IMR-90 (cell line): Measurements from ENCODE around the gene C1GALT1. TPM values are rescaled to one million over a fixed set of nuclear protein-coding genes. Genes with fewer than 3 reads are reported as not detected.

ENCODE experiments used
- ATAC-seq: fragments of 200-7000 bp; cut with Tn5 transposase; 2 replicates; pipeline ENCODE4 v1.9.1; 2020; ENCODE audit warnings: low read depth, mild to moderate bottlenecking, moderate library complexity
- BruUV-seq: library from RNA; stranded (reverse); fragments of 400-500 nt; replicated peaks from 2 replicates; lab custom pipeline; 2021; lab: Mats Ljungman, UMichigan
- CTCF ChIA-PET: fragments of 300-600 bp; formaldehyde crosslinking; extraction: SDS; loops from one replicate; lab custom pipeline; 2021; ENCODE audit warnings: antibody characterized with exemption; lab: Yijun Ruan, JAX
- POLR2A ChIA-PET: fragments of 300-600 bp; sonication (Branson Sonifier 250); formaldehyde crosslinking; loops from one replicate; lab custom pipeline; 2022; ENCODE audit warnings: antibody characterized with exemption; ENCODE audit not compliant: unreplicated experiment; lab: Charles Lee
- DNase-seq: peaks from one replicate; pipeline ENCODE4 v3.0.0; 2013
- H2AFZ ChIP-seq: replicated peaks from 2 replicates; pipeline ENCODE3; 2013; ENCODE audit warnings: low read length, mild to moderate bottlenecking; ENCODE audit not compliant: poor library complexity
- H2AK5ac ChIP-seq: 2 replicates; pipeline ENCODE4 v1.6.1; 2013; ENCODE audit warnings: low read depth, low read length, inconsistent platforms
- H2AK9ac ChIP-seq: replicated peaks from 2 replicates; pipeline ENCODE3; 2013; ENCODE audit warnings: mild to moderate bottlenecking, low read depth, low read length, moderate library complexity; ENCODE audit not compliant: poor library complexity
- H2BK120ac ChIP-seq: 2 replicates; pipeline ENCODE4 v1.6.1; 2013; ENCODE audit warnings: low read depth, low read length, inconsistent platforms
- H2BK15ac ChIP-seq: 3 replicates; pipeline ENCODE4 v1.6.1; 2013; ENCODE audit warnings: low read depth, low read length, inconsistent platforms
- H2BK20ac ChIP-seq: 2 replicates; pipeline ENCODE4 v1.6.1; 2013; ENCODE audit warnings: low read depth, mild to moderate bottlenecking, inconsistent platforms, low read length, moderate library complexity
- H2BK5ac ChIP-seq: 2 replicates; pipeline ENCODE4 v1.6.1; 2013; ENCODE audit warnings: mild to moderate bottlenecking, low read depth, low read length, inconsistent platforms; ENCODE audit not compliant: poor library complexity, severe bottlenecking
- H3K14ac ChIP-seq: replicated peaks from 2 replicates; pipeline ENCODE4 v1.6.1; 2013; ENCODE audit warnings: low read depth, low read length, inconsistent platforms
- H3K18ac ChIP-seq: 2 replicates; pipeline ENCODE4 v1.6.1; 2013; ENCODE audit warnings: low read depth, low read length, control low read depth
- H3K23ac ChIP-seq: 2 replicates; pipeline ENCODE4 v1.6.1; 2013; ENCODE audit warnings: low read depth, low read length, inconsistent platforms
- H3K27ac ChIP-seq: 2 replicates; pipeline ENCODE4 v1.5.1; 2013; ENCODE audit warnings: mild to moderate bottlenecking, control low read depth, low read length; ENCODE audit not compliant: insufficient read depth
- H3K27me3 ChIP-seq: 2 replicates; pipeline ENCODE4 v1.6.1; 2013; ENCODE audit warnings: low read length; ENCODE audit not compliant: control insufficient read depth, insufficient read depth
- H3K36me3 ChIP-seq: 2 replicates; pipeline ENCODE4 v1.6.1; 2013; ENCODE audit warnings: low read length, mixed read lengths; ENCODE audit not compliant: control insufficient read depth, insufficient read depth
- H3K4ac ChIP-seq: 2 replicates; pipeline ENCODE4 v1.6.1; 2013; ENCODE audit warnings: low read depth, low read length, inconsistent platforms
- H3K4me1 ChIP-seq: 2 replicates; pipeline ENCODE4 v1.6.1; 2013; ENCODE audit warnings: low read length, mixed read lengths; ENCODE audit not compliant: control insufficient read depth, insufficient read depth
- H3K4me2 ChIP-seq: 2 replicates; pipeline ENCODE4 v1.6.1; 2013; ENCODE audit warnings: low read depth, mild to moderate bottlenecking, control low read depth, low read length, moderate library complexity
- H3K4me3 ChIP-seq: 2 replicates; pipeline ENCODE4 v1.5.1; 2013; ENCODE audit warnings: low read depth, mild to moderate bottlenecking, control low read depth, low read length, moderate library complexity; ENCODE audit not compliant: insufficient read depth
- H3K56ac ChIP-seq: 2 replicates; pipeline ENCODE4 v1.6.1; 2013; ENCODE audit warnings: low read length, inconsistent platforms; ENCODE audit not compliant: insufficient read depth; ENCODE audit errors: extremely low read depth
- H3K79me1 ChIP-seq, 2 experiments: 2 replicates each; pipeline ENCODE4 v1.6.1; 2013; ENCODE audit warnings: low read length in 2 of 2, inconsistent platforms in 1 of 2, low read depth in 1 of 2
- H3K9ac ChIP-seq: 2 replicates; pipeline ENCODE4 v1.6.1; 2013; ENCODE audit warnings: low read depth, low read length, control low read depth
- H3K9me1 ChIP-seq: 2 replicates; pipeline ENCODE4 v1.6.1; 2013; ENCODE audit warnings: low read length, inconsistent platforms; ENCODE audit not compliant: insufficient read depth
- H3K9me3 ChIP-seq: 2 replicates; pipeline ENCODE4 v1.6.1; 2013; ENCODE audit warnings: low read length; ENCODE audit not compliant: control insufficient read depth, insufficient read depth
- H4K20me1 ChIP-seq: 2 replicates; pipeline ENCODE4 v1.6.1; 2013; ENCODE audit warnings: low read length, inconsistent platforms; ENCODE audit not compliant: insufficient read depth
- H4K5ac ChIP-seq: 2 replicates; pipeline ENCODE4 v1.6.1; 2013; ENCODE audit warnings: mild to moderate bottlenecking, low read depth, low read length, control low read depth
- H4K8ac ChIP-seq, 2 experiments: 2 replicates each; pipeline ENCODE4 v1.6.1; 2013; ENCODE audit warnings: low read depth in 2 of 2, low read length in 2 of 2, control low read depth in 1 of 2, inconsistent platforms in 1 of 2
- H4K91ac ChIP-seq: 2 replicates; pipeline ENCODE4 v1.6.1; 2013; ENCODE audit warnings: low read depth, low read length, inconsistent platforms; ENCODE audit not compliant: insufficient read depth
- BHLHE40 ChIP-seq: fragments of 150-350 bp; IDR thresholded peaks from 2 replicates; pipeline ENCODE4 v1.6.1; 2016; ENCODE audit warnings: mild to moderate bottlenecking, low read depth, low read length
- CEBPB ChIP-seq: IDR thresholded peaks from 2 replicates; pipeline ENCODE4 v1.6.1; 2012; ENCODE audit warnings: low read depth, low read length, improper control_type of control experiment
- CHD1 ChIP-seq: IDR thresholded peaks from 2 replicates; pipeline ENCODE4 v1.6.1; 2012; ENCODE audit warnings: low read depth, low read length, improper control_type of control experiment
- CTCF ChIP-seq: conservative IDR thresholded peaks from 2 replicates; pipeline ENCODE4 v1.5.1; 2012; ENCODE audit warnings: mild to moderate bottlenecking, low read depth, low read length, improper control_type of control experiment
- FOS ChIP-seq: fragments of 150-350 bp; IDR thresholded peaks from 2 replicates; pipeline ENCODE4 v1.6.1; 2016; ENCODE audit warnings: low read depth, low read length
- MAFK ChIP-seq: IDR thresholded peaks from 2 replicates; pipeline ENCODE4 v1.6.1; 2012; ENCODE audit warnings: low read depth, low read length, improper control_type of control experiment
- MAZ ChIP-seq: IDR thresholded peaks from 2 replicates; pipeline ENCODE4 v1.6.1; 2012; ENCODE audit warnings: low read depth, mild to moderate bottlenecking, low read length, improper control_type of control experiment, moderate library complexity, borderline replicate concordance
- MXI1 ChIP-seq: IDR thresholded peaks from 2 replicates; pipeline ENCODE4 v1.6.1; 2012; ENCODE audit warnings: low read depth, mild to moderate bottlenecking, low read length, moderate library complexity, borderline replicate concordance
- NFE2L2 ChIP-seq: fragments of 150-350 bp; IDR thresholded peaks from 2 replicates; pipeline ENCODE4 v1.6.1; 2016; ENCODE audit warnings: low read depth, mild to moderate bottlenecking, low read length
- POLR2A ChIP-seq: IDR thresholded peaks from 2 replicates; pipeline ENCODE4 v1.6.1; 2012; ENCODE audit warnings: mild to moderate bottlenecking, low read depth, low read length
- RAD21 ChIP-seq: IDR thresholded peaks from 2 replicates; pipeline ENCODE4 v1.6.1; 2012; ENCODE audit warnings: low read length, improper control_type of control experiment
- RCOR1 ChIP-seq: IDR thresholded peaks from 2 replicates; pipeline ENCODE4 v1.6.1; 2012; ENCODE audit warnings: mild to moderate bottlenecking, low read length, improper control_type of control experiment; ENCODE audit not compliant: insufficient replicate concordance
- RFX5 ChIP-seq: IDR thresholded peaks from 2 replicates; pipeline ENCODE4 v1.8.0; 2012; ENCODE audit warnings: low read depth, mild to moderate bottlenecking, low read length, moderate library complexity
- SMC3 ChIP-seq: fragments of 150-350 bp; IDR thresholded peaks from 2 replicates; pipeline ENCODE4 v1.6.1; 2016; ENCODE audit warnings: low read depth, mild to moderate bottlenecking, antibody characterized with exemption, low read length, moderate library complexity
- WGBS, 2 experiments: methylation state at CpG; one replicate each; pipeline versions ENCODE4 v1.1.5 to v1.1.7; 2013; ENCODE audit warnings: missing lambda C conversion rate in 2 of 2; ENCODE audit not compliant: insufficient read length in 1 of 2; ENCODE audit errors: extremely low coverage in 2 of 2; 5-methylcytosine and 5-hydroxymethylcytosine counted together
- dilution Hi-C: fragments of 300-500 bp; cut with HindIII; formaldehyde crosslinking; loops from one replicate; pipeline ENCODE4 v1.14.3; 2018; ENCODE audit warnings: low sequenced_read_pairs; ENCODE audit not compliant: unreplicated experiment
- in situ Hi-C: fragments of 300-500 bp; cut with MboI; formaldehyde crosslinking; loops from 3 replicates; pipeline ENCODE4 v1.14.3; 2019; ENCODE audit warnings: low sequenced_read_pairs, inconsistent platforms, mixed read lengths
- intact Hi-C: fragments of 100-400 bp; cut with micrococcal nuclease; formaldehyde crosslinking; loops from 2 replicates; pipeline ENCODE4 v1.10.0; 2022
- polyA plus RNA-seq, 3 experiments: library from polyadenylated mRNA; depleted of rRNA; stranded (reverse); fragments of >200 nt; gene quantifications; 2 replicates each; pipeline ENCODE4 v1.2.3, GENCODE V29; 2012; ENCODE audit warnings: low replicate concordance in 1 of 3
- total RNA-seq: library from RNA; depleted of rRNA; stranded (reverse); fragments of >200 nt; gene quantifications from 2 replicates; pipeline ENCODE4 v1.2.3, GENCODE V29; 2012
- TF ChIP-seq, protein P1 (sequence below): fragments of 150-350 bp; IDR thresholded peaks from 2 replicates; pipeline ENCODE4 v1.6.1; 2017; ENCODE audit warnings: mild to moderate bottlenecking, antibody characterized with exemption, low read length, low read depth
- TF ChIP-seq, protein P2 (sequence below): fragments of 150-350 bp; IDR thresholded peaks from 2 replicates; pipeline ENCODE4 v1.6.1; 2016; ENCODE audit warnings: low read depth, mild to moderate bottlenecking, low read length, moderate library complexity, borderline replicate concordance

C1GALT1 gene
- total and polyA plus RNA-seq, 2 of the 4 experiments (the other 2 are of a cell fraction): 11.6 to 12.2 TPM

DNA sequence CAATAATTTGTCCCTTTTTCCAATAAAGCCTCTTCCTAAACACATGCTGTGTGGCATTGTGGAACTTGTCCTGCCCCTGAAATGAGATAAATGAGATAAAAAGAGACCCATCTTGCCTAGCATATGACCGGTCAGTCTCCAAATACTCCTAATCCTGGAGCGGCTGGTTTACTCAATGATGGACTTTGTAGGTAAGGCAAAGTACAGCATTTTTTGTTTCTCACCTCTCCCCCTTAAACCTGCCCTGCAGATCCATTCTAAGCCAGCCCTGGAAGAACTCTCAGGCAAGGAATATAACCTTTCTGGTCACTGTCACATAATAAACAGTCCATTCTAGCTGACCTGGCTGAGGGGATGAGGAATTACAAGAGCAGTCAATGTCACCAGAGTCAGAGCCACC is 110.7 kb downstream of the C1GALT1 start:
- BruUV-seq: no TSS peak
- H4K20me1 ChIP-seq: no peaks in the 10 kb centered on the region
- H2BK15ac ChIP-seq: no peak overlapping the region
- no peak for TF ChIP-seq CHD1
- no peak for TF ChIP-seq RFX5
- no peak for TF ChIP-seq CTCF
- TF ChIP-seq MAZ: no peak
- TF ChIP-seq NFE2L2: no peak
- TF ChIP-seq POLR2A: no peak
- TF ChIP-seq, protein P1, sequence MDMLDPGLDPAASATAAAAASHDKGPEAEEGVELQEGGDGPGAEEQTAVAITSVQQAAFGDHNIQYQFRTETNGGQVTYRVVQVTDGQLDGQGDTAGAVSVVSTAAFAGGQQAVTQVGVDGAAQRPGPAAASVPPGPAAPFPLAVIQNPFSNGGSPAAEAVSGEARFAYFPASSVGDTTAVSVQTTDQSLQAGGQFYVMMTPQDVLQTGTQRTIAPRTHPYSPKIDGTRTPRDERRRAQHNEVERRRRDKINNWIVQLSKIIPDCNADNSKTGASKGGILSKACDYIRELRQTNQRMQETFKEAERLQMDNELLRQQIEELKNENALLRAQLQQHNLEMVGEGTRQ: no peak
- no peak for TF ChIP-seq CEBPB
- TF ChIP-seq RAD21: no peak
- no peak for TF ChIP-seq MAFK
- no peak for TF ChIP-seq MXI1
- TF ChIP-seq BHLHE40: no peak
- no peak for TF ChIP-seq RCOR1
- TF ChIP-seq SMC3: no peak
- no peak for TF ChIP-seq FOS
- TF ChIP-seq, protein P2, sequence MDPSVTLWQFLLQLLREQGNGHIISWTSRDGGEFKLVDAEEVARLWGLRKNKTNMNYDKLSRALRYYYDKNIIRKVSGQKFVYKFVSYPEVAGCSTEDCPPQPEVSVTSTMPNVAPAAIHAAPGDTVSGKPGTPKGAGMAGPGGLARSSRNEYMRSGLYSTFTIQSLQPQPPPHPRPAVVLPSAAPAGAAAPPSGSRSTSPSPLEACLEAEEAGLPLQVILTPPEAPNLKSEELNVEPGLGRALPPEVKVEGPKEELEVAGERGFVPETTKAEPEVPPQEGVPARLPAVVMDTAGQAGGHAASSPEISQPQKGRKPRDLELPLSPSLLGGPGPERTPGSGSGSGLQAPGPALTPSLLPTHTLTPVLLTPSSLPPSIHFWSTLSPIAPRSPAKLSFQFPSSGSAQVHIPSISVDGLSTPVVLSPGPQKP: no peak
- no peak overlapping the region for H2BK20ac ChIP-seq
- H3K56ac ChIP-seq: no peak overlapping the region
- H3K9me1 ChIP-seq: no peaks in the 10 kb centered on the region
- ATAC-seq (no peak), DNase-seq (no peak)
- H3K4me1 ChIP-seq: no peaks in the 10 kb centered on the region
- no peaks in the 10 kb centered on the region for H3K79me1 ChIP-seq
- no peak overlapping the region for H4K8ac ChIP-seq
- no peaks in the 10 kb centered on the region for H3K27me3 ChIP-seq
- H2AK9ac ChIP-seq: no peak overlapping the region
- no peaks in the 10 kb centered on the region for H3K36me3 ChIP-seq
- no peak overlapping the region for H3K14ac ChIP-seq
- no CpG with 5 or more reads among the region's 2 CpGs for WGBS, 2 experiments
- ChIA-PET CTCF (no interaction called here), POLR2A (no interaction called here)
- no peak overlapping the region for H3K4me2 ChIP-seq
- no peak overlapping the region for H4K5ac ChIP-seq
- dilution Hi-C loops (no loop called here), in situ Hi-C loops (no loop called here), intact Hi-C loops (no loop called here)
- no peak overlapping the region for H3K23ac ChIP-seq
- no peak overlapping the region for H3K18ac ChIP-seq
- no peaks in the 10 kb centered on the region for H3K9me3 ChIP-seq
- H3K9ac ChIP-seq: no peak overlapping the region
- H2AK5ac ChIP-seq: no peak overlapping the region
- H3K27ac ChIP-seq: no peak overlapping the region
- no peak overlapping the region for H2AFZ ChIP-seq
- H2BK5ac ChIP-seq: no peak overlapping the region
- H3K4me3 ChIP-seq: no peak overlapping the region
- H2BK120ac ChIP-seq: no peak overlapping the region
- H3K4ac ChIP-seq: no peak overlapping the region
- H4K91ac ChIP-seq: no peak overlapping the region
